Measurements from ENCODE around the gene PIPOX. TPM values are rescaled to one million over a fixed set of nuclear protein-coding genes. Genes with fewer than 3 reads are reported as not detected.

Gene PIPOX
- total RNA-seq, 1 donor from 2014 or later = 4.1 TPM

- H3K27ac Mint-ChIP-seq = no peak overlapping the region
- H3K27me3 Mint-ChIP-seq (ENCODE audit: low read depth) = peaks cover 27% of the 10 kb centered on the region
- no peak for DNase-seq (ENCODE audit: low spot score in 2 of 2, unreplicated experiment in 2 of 2)
- H3K4me1 Mint-ChIP-seq = no peaks in the 10 kb centered on the region
- no peaks in the 10 kb centered on the region for H3K9me3 Mint-ChIP-seq
- no peak for TF ChIP-seq CTCF (IDR thresholded peaks at IDR 0.05; ENCODE audit: unreplicated experiment)
- peaks cover 1% of the 10 kb centered on the region for H3K36me3 Mint-ChIP-seq
- H3K4me3 Mint-ChIP-seq = no peak overlapping the region
Measured at GRCh38 chr17:29069526-29070041, 26.6 kb downstream of the PIPOX start.

- no peak for TF ChIP-seq CTCF (IDR thresholded peaks at IDR 0.05; ENCODE audit: unreplicated experiment)
- Mint-ChIP-seq H3K9me3 (no peaks in the 10 kb centered on the region), H3K36me3 (peaks cover 1% of the 10 kb centered on the region), H3K4me1 (no peaks in the 10 kb centered on the region), H3K4me3 (no peak overlapping the region), H3K27me3 (ENCODE audit: low read depth) (peaks cover 26% of the 10 kb centered on the region), H3K27ac (no peak overlapping the region)
- DNase-seq (ENCODE audit: low spot score in 2 of 2, unreplicated experiment in 2 of 2) = no peak
Measured at GRCh38 chr17:29070308-29070707, 27.4 kb downstream of the PIPOX start.

GRCh38 chr17:29070781-29071180, 27.8 kb downstream of the PIPOX start:
- Mint-ChIP-seq H3K27ac (no peak overlapping the region), H3K4me1 (no peaks in the 10 kb centered on the region), H3K27me3 (ENCODE audit: low read depth) (peaks cover 22% of the 10 kb centered on the region)

GRCh38 chr17:29071303-29071702, 28.4 kb downstream of the PIPOX start:
- no peak overlapping the region for H3K4me3 Mint-ChIP-seq
- H3K36me3 Mint-ChIP-seq = peaks cover 1% of the 10 kb centered on the region
- peaks cover 17% of the 10 kb centered on the region for H3K27me3 Mint-ChIP-seq (ENCODE audit: low read depth)
- H3K4me1 Mint-ChIP-seq = no peaks in the 10 kb centered on the region
- no peak for DNase-seq (ENCODE audit: low spot score in 2 of 2, unreplicated experiment in 2 of 2)
- TF ChIP-seq CTCF (IDR thresholded peaks at IDR 0.05; ENCODE audit: unreplicated experiment) = no peak
- no peaks in the 10 kb centered on the region for H3K9me3 Mint-ChIP-seq
- H3K27ac Mint-ChIP-seq = no peak overlapping the region

More at GRCh38 chr17:29070781-29071180, 27.8 kb downstream of the PIPOX start:
- no peak overlapping the region for H3K4me3 Mint-ChIP-seq
- DNase-seq (ENCODE audit: low spot score in 2 of 2, unreplicated experiment in 2 of 2) = no peak
- no peaks in the 10 kb centered on the region for H3K9me3 Mint-ChIP-seq
- no peak for TF ChIP-seq CTCF (IDR thresholded peaks at IDR 0.05; ENCODE audit: unreplicated experiment)
- H3K36me3 Mint-ChIP-seq = peaks cover 1% of the 10 kb centered on the region

- Mint-ChIP-seq H3K4me1 (no peaks in the 10 kb centered on the region), H3K36me3 (peaks cover 4% of the 10 kb centered on the region), H3K9me3 (no peaks in the 10 kb centered on the region), H3K4me3 (no peak overlapping the region), H3K27me3 (ENCODE audit: low read depth) (peaks cover 8% of the 10 kb centered on the region), H3K27ac (no peak overlapping the region)
- DNase-seq (ENCODE audit: low spot score in 2 of 2, unreplicated experiment in 2 of 2) = no peak
- no peak for TF ChIP-seq CTCF (IDR thresholded peaks at IDR 0.05; ENCODE audit: unreplicated experiment)
Measured at GRCh38 chr17:29073045-29073444, 30.1 kb downstream of the PIPOX start.

- H3K4me3 Mint-ChIP-seq = no peak overlapping the region
- H3K27me3 Mint-ChIP-seq (ENCODE audit: low read depth) = peaks cover 7% of the 10 kb centered on the region
- TF ChIP-seq CTCF (IDR thresholded peaks at IDR 0.05; ENCODE audit: unreplicated experiment) = no peak
- no peaks in the 10 kb centered on the region for H3K9me3 Mint-ChIP-seq
- peaks cover 4% of the 10 kb centered on the region for H3K36me3 Mint-ChIP-seq
- no peak for DNase-seq (ENCODE audit: low spot score in 2 of 2, unreplicated experiment in 2 of 2)
- H3K4me1 Mint-ChIP-seq = peaks cover 2% of the 10 kb centered on the region
- H3K27ac Mint-ChIP-seq = no peak overlapping the region
Measured at GRCh38 chr17:29073520-29073919, 30.6 kb downstream of the PIPOX start.
